GM18951 (cell line): ENCODE results near the gene TANGO2.

ENCODE experiments used
- POLR2A ChIP-seq: IDR thresholded peaks from 4 replicates; pipeline ENCODE4 v1.6.1; 2011; ENCODE audit warnings: mild to moderate bottlenecking; ENCODE audit not compliant: insufficient read length, insufficient read depth; ENCODE audit errors: extremely low read depth
- in situ Hi-C: fragments of 300-500 bp; cut with MboI; formaldehyde crosslinking; loops from one replicate; pipeline ENCODE4 v1.12.0; 2022; ENCODE audit warnings: low sequenced_read_pairs, mixed read lengths, inconsistent platforms; ENCODE audit not compliant: unreplicated experiment

Gene TANGO2

GRCh38 chr22:20036535-20037392 lies 15.9 kb downstream of the TANGO2 start:
- TF ChIP-seq POLR2A: no peak
- in situ Hi-C loops: no loop called here

GRCh38 chr22:20037419-20037818 lies 16.5 kb downstream of the TANGO2 start:
- in situ Hi-C loops: no loop called here
- no peak for TF ChIP-seq POLR2A

- in situ Hi-C loops: no loop called here
- TF ChIP-seq POLR2A: no peak
Measured at GRCh38 chr22:20038574-20038973, 17.7 kb downstream of the TANGO2 start.

GRCh38 chr22:20039683-20040325 lies 18.9 kb downstream of the TANGO2 start:
- no peak for TF ChIP-seq POLR2A
- in situ Hi-C loops: no loop called here

- in situ Hi-C loops: no loop called here
- TF ChIP-seq POLR2A: no peak
Measured at GRCh38 chr22:20040327-20041200, 19.7 kb downstream of the TANGO2 start.

- TF ChIP-seq POLR2A: no peak
- in situ Hi-C loops: no loop called here
Measured at GRCh38 chr22:20043057-20043996, 22.4 kb downstream of the TANGO2 start.

- no peak for TF ChIP-seq POLR2A
- in situ Hi-C loops: no loop called here
Measured at GRCh38 chr22:20043997-20044342, 23.1 kb downstream of the TANGO2 start.

GRCh38 chr22:20044495-20045151 lies 23.7 kb downstream of the TANGO2 start:
- TF ChIP-seq POLR2A: no peak
- in situ Hi-C loops: no loop called here

GRCh38 chr22:20046730-20047129 lies 25.8 kb downstream of the TANGO2 start:
- TF ChIP-seq POLR2A: no peak

GRCh38 chr22:20051927-20052308 lies 31.0 kb downstream of the TANGO2 start:
- in situ Hi-C loops: no loop called here
- TF ChIP-seq POLR2A: no peak

More at GRCh38 chr22:20046730-20047129, 25.8 kb downstream of the TANGO2 start:
- in situ Hi-C loops: no loop called here

GRCh38 chr22:20052309-20053259 lies 31.7 kb downstream of the TANGO2 start:
- TF ChIP-seq POLR2A: no peak
- in situ Hi-C loops: no loop called here
